HG03103 (cell line): ENCODE data around the gene UBR7.
"Not testable (repeated sequence)": the region's sequence is repeated elsewhere in the genome, so short reads cannot be mapped to it uniquely, and the experiment has no call there.

Experiments used
- ATAC-seq: cut with Tn5 transposase; IDR thresholded peaks from one replicate; pipeline ENCODE4 v1.9.1; 2021; ENCODE audit warnings: low read depth; ENCODE audit not compliant: unreplicated experiment

UBR7 gene

GRCh38 chr14:93186956-93187355 is 20.1 kb upstream of the UBR7 start:
- no peak for ATAC-seq

GRCh38 chr14:93195316-93195999 is 11.6 kb upstream of the UBR7 start:
- ATAC-seq: no peak

GRCh38 chr14:93199031-93199430 is 8.0 kb upstream of the UBR7 start:
- no peak for ATAC-seq

GRCh38 chr14:93200553-93200952 is 6.5 kb upstream of the UBR7 start:
- ATAC-seq: no peak

GRCh38 chr14:93201155-93201704 is 5.8 kb upstream of the UBR7 start:
- ATAC-seq: no peak

- peak; percentile 13 for ATAC-seq
These were observed 632 bp downstream of the UBR7 start for GRCh38 chr14:93207468-93208308.

- ATAC-seq: peak; percentile 59
These were observed 5.4 kb downstream of the UBR7 start for GRCh38 chr14:93212432-93212831.

GRCh38 chr14:93214598-93214997 is 7.5 kb downstream of the UBR7 start:
- no peak for ATAC-seq

GRCh38 chr14:93219103-93219726 is 12.2 kb downstream of the UBR7 start:
- ATAC-seq: no peak

- ATAC-seq: no peak
These were observed 13.5 kb downstream of the UBR7 start for GRCh38 chr14:93220509-93220908.

- ATAC-seq: no peak
These were observed 16.5 kb downstream of the UBR7 start for GRCh38 chr14:93223565-93223964.

- ATAC-seq: no peak
These were observed 21.5 kb downstream of the UBR7 start for GRCh38 chr14:93228550-93228949.

- ATAC-seq: no peak
These were observed 23.5 kb downstream of the UBR7 start for GRCh38 chr14:93230539-93230938.

- ATAC-seq: no peak
These were observed 24.3 kb downstream of the UBR7 start for GRCh38 chr14:93231129-93231979.

GRCh38 chr14:93232159-93232558 is 25.1 kb downstream of the UBR7 start:
- ATAC-seq: no peak

GRCh38 chr14:93233078-93233477 is 26.0 kb downstream of the UBR7 start:
- not testable (repeated sequence) for ATAC-seq

- ATAC-seq: no peak
These were observed 27.7 kb downstream of the UBR7 start for GRCh38 chr14:93234798-93235197.

- ATAC-seq: no peak
These were observed 33.0 kb downstream of the UBR7 start for GRCh38 chr14:93239869-93240677.

GRCh38 chr14:93240678-93241000 is 33.6 kb downstream of the UBR7 start:
- ATAC-seq: no peak
